Heart right ventricle (tissue), 16 donors: ENCODE data around the gene EIF3D. TPM values are rescaled to one million over a fixed set of nuclear protein-coding genes. Genes with fewer than 3 reads are reported as not detected.

ENCODE experiments used
- ATAC-seq, 8 donors: fragments of 200-7000 bp; cut with Tn5 transposase; one replicate each; pipeline ENCODE4 v1.9.1; 2020; ENCODE audit warnings: mild to moderate bottlenecking in 8 of 8, moderate library complexity in 8 of 8, moderate number of reproducible peaks in 1 of 8
- DNase-seq, 2 donors: peaks; one replicate each; pipeline ENCODE4 v3.0.0-alpha.2; 2020
- H3K27ac ChIP-seq, 10 donors: fragments of 200-600 bp; sonication (generic) in 2 of 10; one replicate each; pipeline versions ENCODE4 v1.5.0 to v1.8.0; 2020 to 2022; ENCODE audit warnings: mild to moderate bottlenecking in 3 of 10
- H3K27me3 ChIP-seq, 7 donors: fragments of 200-600 bp; one replicate each; pipeline ENCODE4 v1.8.0; 2021 to 2022; ENCODE audit warnings: mild to moderate bottlenecking in 2 of 7
- H3K36me3 ChIP-seq, 9 donors: fragments of 200-600 bp; sonication (generic) in 1 of 9; one replicate each; pipeline versions ENCODE4 v1.5.0 to v1.8.0; 2020 to 2022; ENCODE audit warnings: mild to moderate bottlenecking in 2 of 9
- H3K4me1 ChIP-seq, 9 donors: fragments of 200-600 bp; sonication (generic) in 1 of 9; one replicate each; pipeline versions ENCODE4 v1.5.0 to v1.8.0; 2020 to 2022; ENCODE audit warnings: mild to moderate bottlenecking in 4 of 9
- H3K4me3 ChIP-seq, 10 donors: fragments of 200-600 bp; sonication (generic) in 2 of 10; one replicate each; pipeline versions ENCODE4 v1.5.0 to v1.8.0; 2020 to 2022; ENCODE audit warnings: mild to moderate bottlenecking in 7 of 10, moderate library complexity in 2 of 10
- H3K9me3 ChIP-seq, 11 donors: fragments of 200-600 bp in 10 of 11; sonication (generic) in 2 of 11; one replicate each; pipeline versions ENCODE4 v1.5.0 to v1.8.0; 2013 to 2022; ENCODE audit warnings: mild to moderate bottlenecking in 2 of 11, control low read depth in 1 of 11, moderate library complexity in 1 of 11
- WGBS, 2 donors: extraction: QIAGEN DNeasy Blood & Tissue Kit; methylation state at CpG; one replicate each; pipeline ENCODE4 v1.1.7; 2013; ENCODE audit warnings: inconsistent platforms in 1 of 2; 5-methylcytosine and 5-hydroxymethylcytosine counted together
- intact Hi-C, 10 donors: fragments of 100-400 bp; cut with DNase I; formaldehyde crosslinking; loops; one replicate each; pipeline versions ENCODE4 v1.11.1 to v1.14.2; 2022
- polyA plus RNA-seq, 2 donors: library from polyadenylated mRNA; stranded (reverse); fragments of 200-250 nt; gene quantifications; one replicate each; pipeline ENCODE4 v1.2.3, GENCODE V29; 2013
- total RNA-seq, 10 donors: library from RNA; stranded (reverse); fragmentation: NEBNext Ultra II Directional in 3 of 10; extraction: Animal tissue kit (Norgen Biotek cat#: 25700) in 3 of 10; gene quantifications; one replicate each; pipeline versions ENCODE4 v1.2.1 to v1.2.4, GENCODE V29; 2021 to 2023
- TF ChIP-seq, protein P1 (sequence below), 9 donors: fragments of 200-600 bp; sonication (generic) in 2 of 9; IDR thresholded peaks; one replicate each; pipeline versions ENCODE4 v1.5.0 to v1.8.0; 2021 to 2022; ENCODE audit warnings: antibody characterized with exemption in 9 of 9, mild to moderate bottlenecking in 5 of 9, moderate library complexity in 1 of 9
- donor health status: Arrhythmogenic right ventricular cardiomyopathy.
- donor health status: ischemic (EF 13 %, LVEDD 7.1; RV severe dilation, severe dysfunction).
- donor health status: healthy with polysubstance abuse.
- donor health status: DM: no; HTN: yes; CAD: no.
- donor health status: DM: no; HTN: no; CAD: no.
- donor health status: ischemic (EF 25% LVEDD 6.9; RV normal size, moderate dysfunction).
- donor health status: ischemic (EF 25% LVEDD 5.7; RV mildly dilated, moderate dysfunction).
- donor health status: healthy.
- donor health status: DM: yes; HTN: yes; CAD: no.
- donor health status: Ischemic cardiomyopathy.
- donor health status: ischemic (EF 35%, LVEDD 5.7; RV mildly dilated, moderate dysfunction).
- donor health status: nonischemic (EF 11% LVEDD 7.7; RV severe dilation, severe dysfunction).
- donor health status: DM: yes; HTN: yes; CAD: no.
- donor health status: PGD.
- donor health status: ischemic (EF 29% LVEDD 5.4; RV normal size, mild dysfunction).
- donor health status: nonischemic (EF 23%, LVEDD 6.1; RV moderate dilation, normal function).

Gene EIF3D
- total and polyA plus RNA-seq, 12 donors, result 61.4 to 180 (median 79.9) TPM

DNA sequence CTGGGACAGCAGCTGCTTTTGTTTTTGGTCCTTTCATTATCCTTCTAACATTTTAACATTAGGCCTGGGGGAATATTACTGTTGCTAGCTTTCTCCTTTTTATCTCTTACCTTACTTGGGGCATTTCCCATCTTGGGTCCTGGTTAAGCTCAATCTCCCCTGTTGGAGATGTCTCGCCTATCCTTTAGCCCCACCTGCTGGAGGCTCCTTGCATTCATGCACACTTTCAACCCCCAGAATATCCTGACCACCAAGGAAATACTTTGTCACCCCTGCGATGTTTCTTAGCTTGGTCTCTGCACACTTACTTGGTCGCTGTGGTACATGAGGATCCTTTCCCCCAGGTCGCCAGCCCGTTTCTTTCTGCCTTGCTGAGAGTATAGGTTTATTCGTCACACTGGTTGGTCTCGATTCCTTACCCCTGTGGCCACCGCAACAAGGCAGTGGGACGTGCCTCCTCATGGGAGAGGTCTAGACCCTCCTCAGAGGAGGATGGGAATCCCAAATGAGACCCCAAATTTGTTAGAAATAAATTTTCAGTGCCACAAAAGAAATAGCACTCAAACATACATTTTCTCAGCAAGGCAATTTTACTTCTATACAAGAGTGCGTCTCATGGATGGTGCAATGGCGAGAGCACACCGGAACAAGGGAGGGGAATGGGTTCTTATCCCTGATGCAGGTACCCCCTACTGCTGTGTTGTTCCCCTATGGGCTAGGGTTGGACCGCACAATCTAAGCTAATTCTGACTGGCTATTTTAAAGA is 42.2 kb downstream of the EIF3D start:
- Histone ChIP-seq H3K27me3 (no peaks in the 10 kb centered on the region), H3K9me3 (peaks cover 0 to 11% (median 0%) of the 10 kb centered on the region in 11 donors), H3K27ac (no peak overlapping the region), H3K4me3 (no peak overlapping the region), H3K4me1 (peaks cover 0 to 8% (median 6%) of the 10 kb centered on the region in 9 donors), H3K36me3 (peaks cover 0 to 22% (median 0%) of the 10 kb centered on the region in 9 donors)
- no peak for ATAC-seq
- intact Hi-C loops, result loop anchor here in 7 of 10 donors (2.0 to 10.0 kb wide), 5 partner anchors 292 to 345 kb away; partner anchors contain the start of gene APOL3 (in 1 of the 7)
- TF ChIP-seq, protein P1, sequence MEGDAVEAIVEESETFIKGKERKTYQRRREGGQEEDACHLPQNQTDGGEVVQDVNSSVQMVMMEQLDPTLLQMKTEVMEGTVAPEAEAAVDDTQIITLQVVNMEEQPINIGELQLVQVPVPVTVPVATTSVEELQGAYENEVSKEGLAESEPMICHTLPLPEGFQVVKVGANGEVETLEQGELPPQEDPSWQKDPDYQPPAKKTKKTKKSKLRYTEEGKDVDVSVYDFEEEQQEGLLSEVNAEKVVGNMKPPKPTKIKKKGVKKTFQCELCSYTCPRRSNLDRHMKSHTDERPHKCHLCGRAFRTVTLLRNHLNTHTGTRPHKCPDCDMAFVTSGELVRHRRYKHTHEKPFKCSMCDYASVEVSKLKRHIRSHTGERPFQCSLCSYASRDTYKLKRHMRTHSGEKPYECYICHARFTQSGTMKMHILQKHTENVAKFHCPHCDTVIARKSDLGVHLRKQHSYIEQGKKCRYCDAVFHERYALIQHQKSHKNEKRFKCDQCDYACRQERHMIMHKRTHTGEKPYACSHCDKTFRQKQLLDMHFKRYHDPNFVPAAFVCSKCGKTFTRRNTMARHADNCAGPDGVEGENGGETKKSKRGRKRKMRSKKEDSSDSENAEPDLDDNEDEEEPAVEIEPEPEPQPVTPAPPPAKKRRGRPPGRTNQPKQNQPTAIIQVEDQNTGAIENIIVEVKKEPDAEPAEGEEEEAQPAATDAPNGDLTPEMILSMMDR (IDR thresholded peaks at IDR 0.05), result peak; percentile 35 to 74 (median 71)
- WGBS, 2 donors, result 89 to 94% methylated on average over 13 of the region's 13 CpGs
- DNase-seq, result peak in 1 of 2 donors; percentile 54

DNA sequence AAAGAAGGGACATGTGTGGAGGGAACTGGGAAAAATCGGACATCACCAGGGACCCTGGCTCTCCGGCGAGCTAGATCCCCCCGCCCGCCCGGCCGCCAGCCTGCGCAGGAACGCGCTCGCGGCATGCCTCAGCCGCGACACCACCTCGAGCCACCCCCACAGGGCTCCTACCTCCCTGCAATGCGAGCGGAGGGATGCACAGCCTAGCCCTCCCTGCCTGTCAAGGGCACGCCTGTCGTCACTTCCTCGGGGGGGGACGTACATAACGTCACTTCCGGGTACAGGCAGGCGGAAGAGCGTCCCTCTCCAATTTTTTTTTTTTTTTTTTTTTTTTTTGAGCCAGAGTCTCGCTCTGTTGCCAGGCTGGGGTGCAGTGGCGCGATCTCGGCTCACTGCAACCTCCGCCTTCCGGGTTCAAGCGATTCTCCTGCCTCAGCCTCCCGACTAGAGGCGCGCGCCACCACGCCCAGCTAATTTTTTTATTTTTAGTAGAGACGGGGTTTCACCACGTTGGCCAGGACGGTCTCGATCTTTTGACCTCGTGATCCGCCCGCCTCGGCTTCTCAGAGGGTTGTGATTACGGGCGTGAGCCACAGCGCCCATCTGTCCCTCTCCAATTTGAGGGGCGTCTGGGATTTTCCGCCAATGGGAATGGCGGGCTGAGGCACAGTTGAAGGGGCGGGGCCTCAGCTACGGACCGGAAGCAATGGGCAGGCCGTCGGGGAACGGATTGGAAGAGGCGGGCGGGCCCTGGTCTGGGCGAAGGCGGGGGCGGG is 47.4 kb downstream of the EIF3D start, which contains the start of gene TXN2:
TXN2 (minus strand) TSS at position 248 of the 776 bp plus-strand sequence. CDS start 803 bp downstream, outside the sequence.
- no peaks in the 10 kb centered on the region for H3K27me3 ChIP-seq
- 0 to 2% methylated on average over 62 of the region's 62 CpGs for WGBS, 2 donors
- TF ChIP-seq, protein P1 (IDR thresholded peaks at IDR 0.05), result no peak
- DNase-seq (peak; percentile 97 to 98), ATAC-seq (peak; percentile 94 to 97 (median 96))
- H3K27ac ChIP-seq, result peak within 1 kb of the TSS; percentile 96 to 100 (median 99)
- intact Hi-C loops, result loop anchor here in 5 of 10 donors (10.0 kb wide), 3 partner anchors 287 to 327 kb away; partner anchors contain the start of gene APOL3 (in 1 of the 5)
- peaks cover 0 to 24% (median 20%) of the 10 kb centered on the region in 9 donors for H3K4me1 ChIP-seq
- peak within 1 kb of the TSS; percentile 55 to 94 (median 74) for H3K4me3 ChIP-seq
- peaks cover 0 to 39% (median 27%) of the 10 kb centered on the region in 9 donors for H3K36me3 ChIP-seq
- H3K9me3 ChIP-seq, result peaks cover 0 to under 1% (median 0%) of the 10 kb centered on the region in 11 donors

DNA sequence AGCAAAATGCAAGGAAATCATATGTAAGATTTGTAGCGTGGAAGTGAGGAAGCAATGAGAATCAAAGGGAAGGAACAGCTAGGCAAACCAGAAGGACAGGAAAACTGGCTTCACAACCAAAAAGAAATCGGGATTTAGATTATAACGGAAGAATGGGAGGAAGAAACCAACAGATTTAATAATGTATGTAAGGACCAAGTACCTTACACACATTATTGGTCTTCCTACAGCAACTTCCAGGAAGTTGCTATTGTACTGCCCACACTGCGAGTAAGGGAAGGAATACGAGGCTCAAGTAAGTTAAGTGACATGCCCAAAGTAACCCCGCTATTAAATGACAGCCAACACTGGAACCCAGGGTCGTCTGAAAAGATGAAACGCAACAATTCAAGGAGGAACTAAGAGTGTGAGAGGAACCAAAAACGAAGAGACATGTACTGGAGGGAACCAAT is 48.0 kb downstream of the EIF3D start:
- H3K9me3 ChIP-seq, result no peaks in the 10 kb centered on the region
- H3K4me3 ChIP-seq, result peak overlapping the region; percentile 55 to 94 (median 74)
- H3K27me3 ChIP-seq, result no peaks in the 10 kb centered on the region
- TF ChIP-seq, protein P1 (IDR thresholded peaks at IDR 0.05), result no peak
- H3K4me1 ChIP-seq, result peaks cover 0 to 26% (median 20%) of the 10 kb centered on the region in 9 donors
- H3K27ac ChIP-seq, result peak overlapping the region; percentile 96 to 100 (median 99)
- peaks cover 0 to 45% (median 33%) of the 10 kb centered on the region in 9 donors for H3K36me3 ChIP-seq
- DNase-seq (no peak), ATAC-seq (peak in 2 of 8 donors; percentile 0 to 6)
- intact Hi-C loops, result loop anchor here in 5 of 10 donors (10.0 kb wide), 3 partner anchors 286 to 326 kb away; partner anchors contain the start of gene APOL3 (in 1 of the 5)
- WGBS, 2 donors, result 9 to 13% methylated on average over 9 of the region's 9 CpGs

DNA sequence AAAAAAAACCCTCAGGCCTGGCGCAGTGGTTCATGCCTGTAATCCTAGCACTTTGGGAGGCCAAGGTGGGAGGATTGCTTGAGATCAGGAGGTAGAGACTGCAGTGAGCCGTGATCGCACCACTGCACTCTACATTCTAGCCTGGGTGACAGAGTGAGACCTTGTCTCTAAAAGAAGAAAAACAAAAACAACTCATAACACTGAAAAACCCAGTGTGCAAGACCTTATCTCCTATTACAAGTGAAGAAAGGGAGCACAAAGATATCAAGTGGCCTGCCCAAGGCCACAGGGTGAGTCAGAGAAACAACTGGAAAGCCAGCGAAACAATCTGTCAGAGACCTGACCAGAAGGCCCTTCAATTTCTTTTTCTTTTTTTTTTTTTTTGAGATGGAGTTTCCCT is 50.0 kb downstream of the EIF3D start:
- no peaks in the 10 kb centered on the region for H3K27me3 ChIP-seq
- no peak overlapping the region for H3K27ac ChIP-seq
- DNase-seq (no peak), ATAC-seq (no peak)
- intact Hi-C loops, result loop anchor here in 2 of 10 donors (10.0 kb wide), 1 partner anchor 284 kb away; no protein-coding TSS in a partner anchor
- 90 to 93% methylated on average over 4 of the region's 4 CpGs for WGBS, 2 donors
- TF ChIP-seq, protein P1 (IDR thresholded peaks at IDR 0.05), result no peak
- no peaks in the 10 kb centered on the region for H3K9me3 ChIP-seq
- peaks cover 0 to 65% (median 48%) of the 10 kb centered on the region in 9 donors for H3K36me3 ChIP-seq
- no peak overlapping the region for H3K4me3 ChIP-seq
- peaks cover 0 to 46% (median 22%) of the 10 kb centered on the region in 9 donors for H3K4me1 ChIP-seq
